RPMI8226 (cell line): Measurements from ENCODE around the gene PTH1R.
A peak's percentile ranks its signal among the peaks of the same experiment; 100 is the strongest.
"Not testable (repeated sequence)": the region's sequence is repeated elsewhere in the genome, so short reads cannot be mapped to it uniquely, and the experiment has no call there.

Experiments used
- DNase-seq: peaks from one replicate; pipeline ENCODE4 v3.0.0-alpha.2; 2015

The PTH1R gene

DNA sequence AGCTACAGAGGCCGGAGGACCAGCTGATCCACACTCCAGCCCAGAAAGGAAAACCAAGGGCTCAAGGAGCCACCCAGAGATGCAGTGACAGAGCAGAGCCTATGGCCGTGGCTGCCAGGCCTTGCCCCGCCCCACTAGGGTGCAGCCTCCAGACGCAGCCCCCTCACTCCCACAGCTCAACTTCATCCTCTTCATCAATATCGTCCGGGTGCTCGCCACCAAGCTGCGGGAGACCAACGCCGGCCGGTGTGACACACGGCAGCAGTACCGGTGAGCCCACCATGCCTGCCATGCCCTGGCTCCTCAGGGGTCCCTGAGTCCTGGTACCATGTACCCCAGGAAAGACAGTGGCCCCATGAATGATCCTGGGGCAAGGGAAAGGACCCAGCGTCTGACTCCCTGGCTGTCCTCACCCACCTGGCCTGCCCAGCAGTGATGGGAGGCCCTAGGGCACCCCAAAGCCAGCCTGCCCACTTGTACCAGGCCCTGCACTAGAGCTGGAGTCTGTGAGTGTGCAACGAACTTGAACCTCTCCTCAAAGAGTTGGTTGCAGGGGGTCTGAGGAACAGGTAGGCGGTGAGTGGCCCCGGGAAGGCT lies 24.2 kb downstream of the PTH1R start:
- DNase-seq: no peak

- DNase-seq: no peak
Measured at GRCh38 chr3:46902188-46902631, 24.7 kb downstream of the PTH1R start.

DNA sequence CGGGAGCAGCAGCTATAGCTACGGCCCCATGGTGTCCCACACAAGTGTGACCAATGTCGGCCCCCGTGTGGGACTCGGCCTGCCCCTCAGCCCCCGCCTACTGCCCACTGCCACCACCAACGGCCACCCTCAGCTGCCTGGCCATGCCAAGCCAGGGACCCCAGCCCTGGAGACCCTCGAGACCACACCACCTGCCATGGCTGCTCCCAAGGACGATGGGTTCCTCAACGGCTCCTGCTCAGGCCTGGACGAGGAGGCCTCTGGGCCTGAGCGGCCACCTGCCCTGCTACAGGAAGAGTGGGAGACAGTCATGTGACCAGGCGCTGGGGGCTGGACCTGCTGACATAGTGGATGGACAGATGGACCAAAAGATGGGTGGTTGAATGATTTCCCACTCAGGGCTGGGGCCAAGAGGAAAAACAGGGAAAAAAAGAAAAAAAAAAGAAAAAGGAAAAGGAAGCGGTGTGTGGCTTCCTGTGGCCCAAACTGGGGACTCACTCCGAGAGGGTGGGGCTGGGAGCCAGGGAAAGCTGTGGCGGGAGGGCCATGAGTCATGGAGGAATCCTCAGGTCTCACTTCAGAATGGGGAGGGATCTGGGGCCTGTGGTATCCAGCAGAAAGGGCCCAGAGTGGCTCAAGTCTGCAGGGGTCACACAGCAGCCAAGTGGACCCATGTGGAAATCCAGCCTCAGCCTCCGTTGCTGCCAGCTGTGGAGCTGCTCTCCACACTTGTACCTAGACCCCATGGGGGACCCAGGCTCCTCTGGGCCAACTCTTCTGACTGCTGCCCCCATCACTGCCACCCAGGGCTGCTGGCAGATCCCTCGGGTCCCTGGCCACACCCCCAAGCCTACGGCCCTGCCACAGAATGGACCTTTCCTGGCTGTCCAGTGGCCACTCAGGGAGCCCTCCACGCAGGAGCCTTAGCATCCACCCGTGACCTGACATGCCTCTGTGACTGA lies 26.1 kb downstream of the PTH1R start:
- no peak for DNase-seq

DNA sequence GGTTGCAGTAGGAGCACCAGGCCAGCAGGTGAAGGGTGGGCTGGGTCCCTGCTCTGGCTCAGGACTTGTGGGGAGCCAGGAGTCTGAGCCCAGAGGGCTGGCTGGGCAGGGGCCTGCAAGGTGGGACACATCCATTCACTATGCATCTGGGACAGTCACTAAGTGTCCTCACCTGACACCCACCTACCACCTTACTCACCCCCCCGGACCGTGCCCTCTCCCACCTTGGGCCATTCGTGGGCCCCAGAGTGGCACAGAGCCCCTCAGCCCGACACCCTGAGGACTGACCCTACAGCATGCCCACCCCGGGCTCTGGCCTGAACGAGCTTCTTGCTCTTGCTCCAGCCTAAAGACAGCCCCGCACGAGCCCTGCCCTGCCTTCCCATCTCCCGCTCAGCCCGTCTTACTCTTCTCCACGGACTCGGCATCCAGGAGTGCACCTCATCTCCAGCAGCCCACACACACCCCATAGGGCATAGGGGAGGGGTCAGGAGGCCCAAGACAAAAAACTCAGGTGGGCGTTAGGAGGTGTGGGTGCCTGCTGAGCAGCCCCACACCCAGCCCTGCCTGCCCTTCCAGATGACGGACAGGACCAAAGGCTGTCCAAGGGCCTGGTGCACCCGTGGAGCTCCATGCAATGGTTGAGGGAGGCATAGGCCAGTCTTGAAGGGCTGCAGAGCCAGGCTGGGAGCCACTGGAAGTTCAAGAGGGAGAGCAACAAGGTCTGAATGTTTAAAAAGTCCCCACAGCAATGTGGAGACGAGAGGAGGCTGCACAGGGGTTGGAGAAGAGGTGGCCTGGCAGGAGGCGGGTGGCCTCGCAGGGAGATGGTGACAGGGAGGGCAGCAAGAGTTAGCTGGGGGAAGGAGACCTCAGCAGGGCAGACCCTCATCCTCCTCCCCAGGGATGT lies 27.0 kb downstream of the PTH1R start:
- DNase-seq: no peak

GRCh38 chr3:46905213-46905560 lies 27.7 kb downstream of the PTH1R start:
- DNase-seq: no peak

- DNase-seq: no peak
Measured at GRCh38 chr3:46905661-46906451, 28.3 kb downstream of the PTH1R start.

- no peak for DNase-seq
Measured at GRCh38 chr3:46906471-46907058, 29.0 kb downstream of the PTH1R start.

DNA sequence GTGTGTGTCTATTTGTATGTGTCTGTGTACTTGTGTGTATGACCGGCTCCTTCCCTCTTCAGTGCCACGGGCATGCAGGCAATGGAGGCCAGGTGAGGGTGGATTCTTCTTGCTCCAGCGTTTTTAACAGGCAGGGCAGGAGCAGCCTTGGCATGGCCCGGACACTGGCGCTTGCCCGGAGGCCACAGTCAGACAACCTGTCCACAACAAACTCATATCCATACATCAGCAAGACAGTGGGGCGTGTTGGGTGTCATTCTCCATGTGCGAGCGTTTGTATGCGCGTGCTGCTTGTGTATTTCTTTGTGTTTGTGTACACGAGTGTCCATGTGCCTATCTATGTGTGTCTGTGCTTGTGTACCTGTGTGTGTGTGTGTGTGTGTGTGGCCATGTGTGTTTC lies 29.8 kb downstream of the PTH1R start:
- DNase-seq: no peak

DNA sequence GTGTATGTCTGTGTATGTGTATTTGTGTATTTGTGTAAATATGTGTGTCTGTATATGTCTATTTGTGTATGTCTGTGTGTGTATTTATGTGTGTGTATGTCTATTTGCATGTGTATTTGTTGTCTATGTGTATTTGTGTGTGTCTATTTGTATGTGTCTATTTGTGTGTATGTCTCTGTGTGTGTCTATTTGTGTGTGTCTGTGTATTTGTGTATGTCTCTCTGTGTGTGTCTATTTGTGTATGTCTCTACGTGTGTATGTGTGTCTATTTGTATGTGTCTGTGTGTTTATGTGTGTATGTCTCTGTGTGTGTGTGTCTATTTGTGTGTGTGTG lies 30.4 kb downstream of the PTH1R start:
- DNase-seq: no peak

DNA sequence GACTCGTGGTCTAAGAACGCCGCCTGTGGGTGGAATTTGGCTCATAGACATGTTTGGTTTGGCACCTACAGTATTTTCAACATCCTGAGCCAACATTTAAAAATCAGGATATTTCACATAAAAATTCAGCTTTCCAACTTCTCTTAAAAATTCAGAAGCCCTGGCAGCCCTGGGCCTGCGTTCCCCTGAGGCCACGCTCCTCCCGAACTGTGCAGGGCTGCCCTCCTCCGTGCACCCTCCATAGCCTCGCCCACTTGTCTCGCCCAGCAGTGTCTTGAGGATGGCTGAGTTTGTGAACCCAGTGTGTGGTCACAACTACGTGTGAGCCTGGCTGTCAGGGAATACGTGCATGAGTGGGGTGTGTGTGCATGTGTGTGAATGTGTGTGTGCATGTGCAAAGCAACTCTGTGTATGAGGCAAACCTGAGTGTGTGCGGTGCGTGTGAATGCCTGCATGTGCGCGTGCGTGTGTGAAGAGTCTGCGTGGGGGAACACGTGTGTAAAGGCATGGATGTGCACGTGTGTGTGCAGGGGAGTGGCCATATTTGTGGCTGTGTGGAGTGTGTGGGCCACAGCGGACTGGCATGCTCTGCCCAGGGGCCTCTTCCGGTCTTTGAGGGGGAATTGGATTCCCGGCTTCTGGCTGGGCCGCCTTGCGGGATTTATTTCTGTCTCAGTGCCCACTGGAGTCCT lies 30.9 kb downstream of the PTH1R start:
- no peak for DNase-seq

DNA sequence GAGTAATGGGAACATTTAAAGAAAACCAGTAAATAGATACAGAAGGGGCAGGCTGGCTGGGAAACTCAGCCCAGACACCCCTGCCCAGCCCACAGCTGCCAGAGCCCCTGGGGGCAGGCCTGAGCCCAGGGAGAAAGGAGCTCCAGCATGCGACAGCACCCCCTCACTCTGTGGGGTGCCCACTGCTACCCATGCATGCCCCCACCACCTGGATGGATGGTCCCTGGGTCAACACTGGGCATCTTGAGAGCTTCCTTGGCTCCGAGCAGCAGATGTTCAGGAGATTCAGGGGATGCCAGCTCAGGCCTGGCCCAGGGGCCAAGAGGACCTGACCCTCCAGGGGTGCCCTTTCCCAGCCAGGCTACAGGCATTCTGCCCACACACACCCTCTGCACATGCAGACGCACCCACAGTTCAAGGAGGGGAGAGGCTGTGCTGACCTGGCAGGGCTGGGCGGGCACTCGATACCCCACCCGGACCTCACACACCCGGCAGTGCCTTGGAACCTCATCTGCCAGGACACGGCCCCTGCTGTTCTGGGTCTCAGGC lies 31.5 kb downstream of the PTH1R start:
- no peak for DNase-seq

GRCh38 chr3:46909535-46910161 lies 32.1 kb downstream of the PTH1R start:
- DNase-seq: peak; percentile 82

GRCh38 chr3:46910166-46910760 lies 32.7 kb downstream of the PTH1R start:
- DNase-seq: no peak

DNA sequence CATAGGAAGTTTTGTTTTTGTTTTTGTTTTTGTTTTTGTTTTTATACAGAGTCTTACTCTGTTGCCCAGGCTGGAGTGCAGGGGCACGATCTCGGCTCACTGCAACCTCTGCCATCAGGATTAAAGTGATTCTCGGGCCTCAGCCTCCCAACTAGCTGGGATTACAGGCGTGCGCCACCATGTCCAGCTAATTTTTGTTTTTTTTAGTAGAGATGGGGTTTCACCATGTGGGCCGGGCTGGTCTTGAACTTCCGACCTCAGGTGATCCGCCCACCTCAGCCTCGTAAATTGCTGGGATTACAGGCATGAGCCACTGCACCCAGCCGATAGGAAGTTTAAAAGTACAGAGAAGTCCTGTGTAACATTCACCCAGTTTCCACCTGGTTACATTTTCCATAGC lies 33.4 kb downstream of the PTH1R start:
- not testable (repeated sequence) for DNase-seq

DNA sequence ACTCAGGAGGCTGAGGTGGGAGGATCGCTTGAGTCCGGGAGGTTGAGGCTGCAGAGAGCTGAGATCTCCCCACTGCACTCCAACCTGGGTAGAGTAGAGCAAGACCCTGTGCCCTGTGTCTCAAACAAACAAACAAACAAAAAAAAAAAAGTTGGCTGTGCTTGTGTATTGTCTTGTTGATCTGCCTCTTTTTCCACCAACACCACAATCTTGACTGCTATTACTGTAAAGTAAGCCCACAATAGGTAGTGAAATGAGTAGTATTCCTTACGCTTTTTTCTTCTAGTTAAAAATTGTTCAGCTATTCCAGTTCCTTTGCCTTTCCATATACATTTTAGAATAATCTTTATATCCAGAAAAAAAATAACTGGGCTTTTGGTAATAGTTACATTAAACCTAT lies 35.5 kb downstream of the PTH1R start:
- DNase-seq: no peak

- DNase-seq: peak; percentile 36
Measured at GRCh38 chr3:46913644-46914043, 36.1 kb downstream of the PTH1R start.

GRCh38 chr3:46914849-46915248 lies 37.3 kb downstream of the PTH1R start:
- no peak for DNase-seq

- no peak for DNase-seq
Measured at GRCh38 chr3:46915297-46915822, 37.8 kb downstream of the PTH1R start.

DNA sequence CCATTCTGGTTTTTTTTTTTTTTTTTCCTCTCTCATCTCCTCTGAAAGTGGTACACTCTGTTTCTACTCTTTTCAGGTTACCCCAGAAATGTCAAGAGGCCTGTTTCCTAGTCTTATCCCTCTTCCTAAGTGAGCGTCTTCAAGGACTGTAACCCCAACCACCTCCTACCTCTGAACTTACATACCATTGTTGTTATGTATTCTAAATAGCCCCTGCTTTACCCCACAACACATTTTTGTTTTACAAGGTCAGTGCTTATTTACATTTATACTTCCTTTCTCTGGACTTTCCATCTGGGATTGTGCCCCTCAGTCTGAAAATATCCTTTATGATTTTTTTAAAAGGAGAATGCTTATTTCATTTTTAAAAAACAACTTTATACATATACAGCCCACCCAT lies 38.8 kb downstream of the PTH1R start:
- DNase-seq: no peak

DNA sequence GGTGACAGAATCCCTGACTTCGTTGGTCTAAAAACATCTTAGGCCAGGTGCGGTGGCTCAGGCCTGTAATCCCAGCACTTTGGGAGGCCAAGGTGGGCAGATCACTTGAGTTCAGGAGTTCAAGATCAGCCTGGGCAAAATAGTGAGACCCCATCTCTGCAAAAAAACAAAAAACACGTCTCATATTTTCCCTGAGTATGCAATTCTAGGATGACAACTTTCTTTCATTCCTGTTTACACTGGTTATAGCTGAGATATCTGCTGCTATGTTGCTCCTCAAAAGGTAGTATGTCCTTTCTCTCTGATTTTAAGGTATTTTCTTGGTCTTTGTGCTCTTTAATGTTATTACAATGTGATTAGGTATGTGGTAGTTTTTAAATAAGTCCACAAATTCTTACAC lies 39.3 kb downstream of the PTH1R start:
- DNase-seq: peak; percentile 47
